ENCODE measurements around the gene GHSR. TPM values are rescaled to one million over a fixed set of nuclear protein-coding genes. Genes with fewer than 3 reads are reported as not detected.
"Not testable (repeated sequence)": the region's sequence is repeated elsewhere in the genome, so short reads cannot be mapped to it uniquely, and the experiment has no call there.

Gene GHSR
- total RNA-seq, result under 1 TPM in 1 of 5 donors, not detected in 4; 0.37 TPM
- polyA plus RNA-seq, result not detected
- long read RNA-seq, donor 1, result 0 reads
- long read RNA-seq, donor 2, result 0 reads
- long read RNA-seq, donor 3, result 0 reads
- long read RNA-seq, donor 4, result 0 reads
- long read RNA-seq, donor 5, result 0 reads
- long read RNA-seq, donor 6, result 0 reads
- long read RNA-seq, donor 7, partial matches to known transcripts, result 0 of 1 reads
- long read RNA-seq, donor 7, other reads (novel, unspliced or antisense), result 0 of 1 reads
- long read RNA-seq, donor 8, result 0 reads
- long read RNA-seq, donor 9, result 0 reads
- long read RNA-seq, donor 10, result 0 reads

GRCh38 chr3:172447611-172448579 lies at the start of gene GHSR:
Gene GHSR (minus strand): TSS chr3:172448456. CDS start chr3:172448413, 43 bp downstream.
- WGBS, 5 donors, result 7 to 14% (median 11%) methylated on average over 55 to 76 of the region's 76 CpGs
- peak in 1 of 2 donors; percentile 9 for DNase-seq
- no peak within 1 kb of the TSS for H3K27ac ChIP-seq
- H3K4me3 ChIP-seq, result peak within 1 kb of the TSS in 1 of 4 donors; percentile 11
- peaks cover 7 to 30% (median 20%) of the 10 kb centered on the region in 4 donors for H3K4me1 ChIP-seq
- intact Hi-C loops (cut with DNase I; ENCODE audit: low total_unique reads), result no loop called here
- TF ChIP-seq EP300 (IDR thresholded peaks at IDR 0.05) (no peak), CTCF (IDR thresholded peaks at IDR 0.05) (no peak), POLR2A (IDR thresholded peaks at IDR 0.05) (no peak), POLR2AphosphoS5 (IDR thresholded peaks at IDR 0.05) (no peak)
- no peaks in the 10 kb centered on the region for H3K36me3 ChIP-seq
- H3K9me3 ChIP-seq, result peaks cover 0 to 6% (median 3%) of the 10 kb centered on the region in 4 donors
- H3K27me3 ChIP-seq, result peaks cover 13 to 66% (median 37%) of the 10 kb centered on the region in 3 donors

- intact Hi-C loops (cut with DNase I; ENCODE audit: low total_unique reads); H3K4me3 ChIP-seq; H3K9me3 ChIP-seq; H3K4me1 ChIP-seq; H3K27ac ChIP-seq; H3K36me3 ChIP-seq; H3K27me3 ChIP-seq: not testable (repeated sequence)
- WGBS, 5 donors, result 20 to 22% (median 21%) methylated on average over 4 of the region's 4 CpGs
- peak in 6 of 7 experiments; percentile 40 to 83 (median 73) for TF ChIP-seq CTCF (IDR thresholded peaks at IDR 0.05)
- TF ChIP-seq POLR2AphosphoS5 (IDR thresholded peaks at IDR 0.05), result peak in 2 of 3 donors; percentile 26 to 47
- DNase-seq, result peak; percentile 83 to 89
Measured at GRCh38 chr3:172490198-172490669, 42.0 kb upstream of the GHSR start.

GRCh38 chr3:172478116-172478515 lies 29.9 kb upstream of the GHSR start:
- DNase-seq, result no peak
- 31 to 61% (median 41%) methylated on average over 1 of the region's 1 CpG for WGBS, 5 donors
- H3K27ac ChIP-seq, result no peak overlapping the region
- no peaks in the 10 kb centered on the region for H3K36me3 ChIP-seq
- H3K4me1 ChIP-seq, result peaks cover 0 to 8% (median 2%) of the 10 kb centered on the region in 4 donors
- TF ChIP-seq CTCF (IDR thresholded peaks at IDR 0.05) (no peak), POLR2A (IDR thresholded peaks at IDR 0.05) (no peak), POLR2AphosphoS5 (IDR thresholded peaks at IDR 0.05) (no peak), EP300 (IDR thresholded peaks at IDR 0.05) (no peak)
- H3K4me3 ChIP-seq, result no peak overlapping the region
- intact Hi-C loops (cut with DNase I; ENCODE audit: low total_unique reads), result no loop called here
- no peaks in the 10 kb centered on the region for H3K27me3 ChIP-seq
- H3K9me3 ChIP-seq, result no peaks in the 10 kb centered on the region

- Histone ChIP-seq H3K27ac (no peak overlapping the region), H3K27me3 (no peaks in the 10 kb centered on the region), H3K9me3 (peaks cover 0 to 4% (median 0%) of the 10 kb centered on the region in 4 donors), H3K4me1 (peaks cover 0 to 8% (median 2%) of the 10 kb centered on the region in 4 donors), H3K4me3 (peak overlapping the region in 3 of 4 donors; percentile 35 to 48 (median 47)), H3K36me3 (no peaks in the 10 kb centered on the region)
- intact Hi-C loops (cut with DNase I; ENCODE audit: low total_unique reads), result no loop called here
- 78 to 85% (median 79%) methylated on average over 5 of the region's 5 CpGs for WGBS, 5 donors
- no peak for TF ChIP-seq POLR2A (IDR thresholded peaks at IDR 0.05)
- TF ChIP-seq CTCF (IDR thresholded peaks at IDR 0.05), result no peak
- no peak for TF ChIP-seq POLR2AphosphoS5 (IDR thresholded peaks at IDR 0.05)
- TF ChIP-seq EP300 (IDR thresholded peaks at IDR 0.05), result no peak
- DNase-seq, result peak in 1 of 2 donors; percentile 2
Measured at GRCh38 chr3:172476347-172476746, 28.1 kb upstream of the GHSR start.
